SU-DHL-6 (cell line): ENCODE data around the gene CMTM3.
"Not testable (repeated sequence)": the region's sequence is repeated elsewhere in the genome, so short reads cannot be mapped to it uniquely, and the experiment has no call there.

Source experiments
- H2AFZ ChIP-seq: fragments of 200-600 bp; sonication (generic); 2 replicates; pipeline ENCODE4 v1.6.1; 2014; ENCODE audit warnings: low read depth, mild to moderate bottlenecking, moderate library complexity, mixed read lengths, antibody characterized with exemption, low read length; ENCODE audit not compliant: severe bottlenecking
- H3F3A ChIP-seq: fragments of 200-600 bp; shearing (Covaris generic); 2 replicates; pipeline ENCODE4 v1.6.0; 2016; ENCODE audit warnings: antibody characterized with exemption, mild to moderate bottlenecking; ENCODE audit not compliant: insufficient read depth
- H3K27ac ChIP-seq: fragments of 200-600 bp; sonication (generic); 2 replicates; pipeline ENCODE4 v1.5.1; 2016; ENCODE audit warnings: low read depth, mild to moderate bottlenecking, low read length, moderate library complexity, mixed read lengths
- H3K27me3 ChIP-seq: fragments of 200-600 bp; sonication (generic), shearing (Covaris generic); 2 replicates; pipeline ENCODE4 v1.6.0; 2014; ENCODE audit warnings: mild to moderate bottlenecking, low read length
- H3K36me3 ChIP-seq: fragments of 200-600 bp; sonication (generic); 2 replicates; pipeline ENCODE4 v1.6.1; 2014; ENCODE audit warnings: mild to moderate bottlenecking, low read length, mixed read lengths
- H3K4me2 ChIP-seq: fragments of 300-600, 200-600 bp; shearing (Covaris generic), sonication (generic); 2 replicates; pipeline ENCODE4 v1.6.0; 2014; ENCODE audit warnings: low read length, low read depth, mild to moderate bottlenecking; ENCODE audit not compliant: poor library complexity, severe bottlenecking
- H3K4me3 ChIP-seq: fragments of 200-600 bp; sonication (generic); 2 replicates; pipeline ENCODE4 v1.5.1; 2014; ENCODE audit warnings: antibody characterized with exemption, low read length, mild to moderate bottlenecking, mixed read lengths; ENCODE audit not compliant: insufficient read depth, poor library complexity, severe bottlenecking
- H3K79me2 ChIP-seq: fragments of 200-600 bp; sonication (generic); 2 replicates; pipeline ENCODE4 v1.6.1; 2014; ENCODE audit warnings: mild to moderate bottlenecking, low read length, moderate library complexity; ENCODE audit not compliant: insufficient read depth
- H3K9ac ChIP-seq: fragments of 200-600 bp; sonication (generic); 2 replicates; pipeline ENCODE4 v1.7.0; 2014; ENCODE audit warnings: mild to moderate bottlenecking, low read length
- H3K9me2 ChIP-seq: fragments of 200-600 bp; sonication (generic); replicated peaks from 2 replicates; pipeline ENCODE4 v1.6.1; 2014; ENCODE audit warnings: low read length; ENCODE audit not compliant: insufficient read depth
- H3K9me3 ChIP-seq: fragments of 200-600 bp; sonication (generic); 2 replicates; pipeline ENCODE4 v1.6.1; 2014; ENCODE audit warnings: low read length, mixed read lengths; ENCODE audit not compliant: insufficient read depth
- H4K20me1 ChIP-seq: fragments of 200-600 bp; sonication (generic); 2 replicates; pipeline ENCODE4 v1.6.1; 2014; ENCODE audit warnings: low read depth, mild to moderate bottlenecking, antibody characterized with exemption, low read length, moderate library complexity, mixed read lengths
- CTCF ChIP-seq: fragments of 200-600 bp; sonication (generic); IDR thresholded peaks from one replicate; pipeline ENCODE4 v1.5.1; 2017; ENCODE audit warnings: antibody characterized with exemption, mild to moderate bottlenecking, low read length, moderate library complexity; ENCODE audit not compliant: insufficient read depth, poor library complexity, severe bottlenecking
- EZH2phosphoT487 ChIP-seq: fragments of 200-600 bp; sonication (generic), shearing (Covaris generic); conservative IDR thresholded peaks from 2 replicates; pipeline ENCODE4 v1.6.1; 2018; ENCODE audit warnings: mild to moderate bottlenecking, antibody characterized with exemption, low read length, moderate library complexity, mixed read lengths

Gene CMTM3

GRCh38 chr16:66566051-66566901, 38.2 kb upstream of the CMTM3 start, which contains the start of gene CMTM1:
Gene CMTM1, plus strand, starts transcription at chr16:66566439. Its CDS starts 75 bp downstream, at chr16:66566514.
- H3K4me3 ChIP-seq: no peak within 1 kb of the TSS
- no peaks in the 10 kb centered on the region for H3K27me3 ChIP-seq
- no peak within 1 kb of the TSS for H3K9ac ChIP-seq
- no peak within 1 kb of the TSS for H3K4me2 ChIP-seq
- peaks cover 10% of the 10 kb centered on the region; the same call in 1 of the 2 replicates for H3F3A ChIP-seq
- H3K36me3 ChIP-seq: peaks cover 22% of the 10 kb centered on the region
- no peaks in the 10 kb centered on the region for H4K20me1 ChIP-seq
- TF ChIP-seq CTCF (no peak), EZH2phosphoT487 (no peak)
- H3K27ac ChIP-seq: no peak within 1 kb of the TSS
- H3K9me2 ChIP-seq: no peaks in the 10 kb centered on the region
- no peaks in the 10 kb centered on the region for H3K9me3 ChIP-seq
- no peaks in the 10 kb centered on the region; the same call in 1 of the 2 replicates for H3K79me2 ChIP-seq
- H2AFZ ChIP-seq: no peak within 1 kb of the TSS

- not testable (repeated sequence) for H3K9ac ChIP-seq, H3K79me2 ChIP-seq, H4K20me1 ChIP-seq, H2AFZ ChIP-seq, H3K9me2 ChIP-seq, H3F3A ChIP-seq, H3K4me3 ChIP-seq, H3K4me2 ChIP-seq, H3K9me3 ChIP-seq, H3K27ac ChIP-seq, H3K27me3 ChIP-seq
- H3K36me3 ChIP-seq: peaks cover 22% of the 10 kb centered on the region
Observed at GRCh38 chr16:66567270-66567669, 37.2 kb upstream of the CMTM3 start.

- Histone ChIP-seq H3K27ac (no peak overlapping the region), H3K36me3 (peaks cover 22% of the 10 kb centered on the region), H3K27me3 (no peaks in the 10 kb centered on the region), H4K20me1 (no peaks in the 10 kb centered on the region), H3K4me3 (no peak overlapping the region), H3K9ac (no peak overlapping the region), H3K79me2 (no peaks in the 10 kb centered on the region; the same call in 1 of the 2 replicates), H3K9me2 (no peaks in the 10 kb centered on the region), H2AFZ (no peak overlapping the region), H3K9me3 (no peaks in the 10 kb centered on the region), H3F3A (peaks cover 10% of the 10 kb centered on the region; the same call in 1 of the 2 replicates), H3K4me2 (no peak overlapping the region)
- no peak for TF ChIP-seq CTCF
- no peak for TF ChIP-seq EZH2phosphoT487
Observed at GRCh38 chr16:66568355-66568754, 36.1 kb upstream of the CMTM3 start.

- Histone ChIP-seq H3K9ac (no peak overlapping the region), H3K4me2 (no peak overlapping the region), H3K79me2 (no peaks in the 10 kb centered on the region), H3K4me3 (no peak overlapping the region), H3K27ac (no peak overlapping the region), H2AFZ (no peak overlapping the region), H3F3A (peaks cover 10% of the 10 kb centered on the region; the same call in 1 of the 2 replicates), H3K36me3 (peaks cover 15% of the 10 kb centered on the region), H3K9me2 (no peaks in the 10 kb centered on the region), H4K20me1 (no peaks in the 10 kb centered on the region), H3K9me3 (no peaks in the 10 kb centered on the region), H3K27me3 (no peaks in the 10 kb centered on the region)
- TF ChIP-seq CTCF (no peak), EZH2phosphoT487 (no peak)
Observed at GRCh38 chr16:66569131-66569530, 35.4 kb upstream of the CMTM3 start.
